ENCODE results near the gene CBFB. TPM values are rescaled to one million over a fixed set of nuclear protein-coding genes. Genes with fewer than 3 reads are reported as not detected.

CBFB gene
- total and polyA plus RNA-seq, 2 of the 4 experiments (the other 2 are of a cell fraction): 44.2 to 48.0 TPM

GRCh38 chr16:67145746-67146145, 116.8 kb downstream of the CBFB start:
- H2AFZ ChIP-seq (replicated peaks; ENCODE audit: low read length, poor library complexity): no peak overlapping the region
- peaks cover 0 to 30% of the 10 kb centered on the region in 2 experiments; a peak in 2 of 4 replicates for H3K79me1 ChIP-seq (ENCODE audit: low read depth in 1 of 2, low read length in 2 of 2)
- intact Hi-C loops (cut with micrococcal nuclease) (no loop called here), in situ Hi-C loops (cut with MboI; ENCODE audit: low sequenced_read_pairs) (no loop called here), dilution Hi-C loops (cut with HindIII; ENCODE audit: low sequenced_read_pairs, unreplicated experiment) (no loop called here)
- peaks cover 4% of the 10 kb centered on the region; the same call in 1 of the 2 replicates for H3K9me1 ChIP-seq (ENCODE audit: insufficient read depth, low read length)
- H3K56ac ChIP-seq (ENCODE audit: extremely low read depth, insufficient read depth, low read length): no peak overlapping the region
- no peak overlapping the region for H3K4me3 ChIP-seq (ENCODE audit: insufficient read depth, low read depth, low read length)
- ChIA-PET POLR2A (ENCODE audit: unreplicated experiment) (no interaction called here), CTCF (no interaction called here)
- H4K91ac ChIP-seq (ENCODE audit: insufficient read depth, low read depth, low read length): no peak overlapping the region
- H3K27ac ChIP-seq (ENCODE audit: insufficient read depth, low read length): no peak overlapping the region
- no peak overlapping the region for H3K14ac ChIP-seq (replicated peaks; ENCODE audit: low read depth, low read length)
- no peak overlapping the region for H4K5ac ChIP-seq (ENCODE audit: low read depth, low read length)
- no CpG with 5 or more reads among the region's 2 CpGs for WGBS, 2 experiments (ENCODE audit: extremely low coverage in 2 of 2, insufficient read length in 1 of 2)
- no peak for ATAC-seq (ENCODE audit: low read depth)
- H2AK9ac ChIP-seq (replicated peaks; ENCODE audit: low read depth, low read length, poor library complexity): no peak overlapping the region
- H3K4me1 ChIP-seq (ENCODE audit: control insufficient read depth, insufficient read depth, low read length): no peaks in the 10 kb centered on the region
- H3K4me2 ChIP-seq (ENCODE audit: low read depth, low read length): no peak overlapping the region
- no peak overlapping the region for H2BK20ac ChIP-seq (ENCODE audit: low read depth, low read length)
- no peak overlapping the region for H3K4ac ChIP-seq (ENCODE audit: low read depth, low read length)
- H2BK120ac ChIP-seq (ENCODE audit: low read depth, low read length): no peak overlapping the region
- H3K27me3 ChIP-seq (ENCODE audit: control insufficient read depth, insufficient read depth, low read length): no peaks in the 10 kb centered on the region
- no peak overlapping the region for H3K18ac ChIP-seq (ENCODE audit: low read depth, low read length)
- no peak overlapping the region for H2BK15ac ChIP-seq (ENCODE audit: low read depth, low read length)
- H3K9ac ChIP-seq (ENCODE audit: low read depth, low read length): no peak overlapping the region
- TF ChIP-seq MAZ (IDR thresholded peaks at IDR 0.05; ENCODE audit: borderline replicate concordance, low read depth, low read length): no peak
- DNase-seq: no peak
- no peak overlapping the region for H3K23ac ChIP-seq (ENCODE audit: low read depth, low read length)
- H4K8ac ChIP-seq (ENCODE audit: low read depth in 2 of 2, low read length in 2 of 2): no peak overlapping the region
- H4K20me1 ChIP-seq (ENCODE audit: insufficient read depth, low read length): peaks cover 7% of the 10 kb centered on the region; the same call in 1 of the 2 replicates
- H3K9me3 ChIP-seq (ENCODE audit: control insufficient read depth, insufficient read depth, low read length): no peaks in the 10 kb centered on the region
- BruUV-seq (replicated peaks): no TSS peak
- peaks cover 73% of the 10 kb centered on the region for H3K36me3 ChIP-seq (ENCODE audit: control insufficient read depth, insufficient read depth, low read length)
- no peak overlapping the region for H2AK5ac ChIP-seq (ENCODE audit: low read depth, low read length)
- H2BK5ac ChIP-seq (ENCODE audit: low read depth, low read length, poor library complexity, severe bottlenecking): no peak overlapping the region

All from IMR-90 (cell line).